A673 (cell line): ENCODE data around the gene PYY. TPM values are rescaled to one million over a fixed set of nuclear protein-coding genes. Genes with fewer than 3 reads are reported as not detected.

Experiments used
- BruUV-seq: library from RNA; stranded (reverse); fragments of 400-500 nt; replicated peaks from 2 replicates; lab custom pipeline; 2021; lab: Mats Ljungman, UMichigan
- CTCF ChIA-PET: fragments of 300-600 bp; sonication (Branson Sonifier 250); formaldehyde crosslinking; loops from one replicate; lab custom pipeline; 2022; ENCODE audit warnings: antibody characterized with exemption; lab: Charles Lee
- POLR2A ChIA-PET: fragments of 300-600 bp; sonication (Branson Sonifier 250); formaldehyde crosslinking; loops from one replicate; lab custom pipeline; 2022; ENCODE audit warnings: antibody characterized with exemption; ENCODE audit not compliant: low non-redundant PET; lab: Charles Lee
- DNase-seq: peaks from one replicate; pipeline ENCODE4 v3.0.0-alpha.2; 2015; ENCODE audit warnings: low spot score
- H3K27ac ChIP-seq: fragments of 200-600 bp; sonication (generic); 2 replicates; pipeline ENCODE4 v1.5.1; 2016; ENCODE audit warnings: mixed run types, low read depth, mild to moderate bottlenecking, mixed read lengths, antibody characterized with exemption, low read length; ENCODE audit not compliant: poor library complexity, severe bottlenecking
- H3K27me3 ChIP-seq: fragments of 200-600 bp; sonication (generic); replicated peaks from 2 replicates; pipeline ENCODE4 v1.6.1; 2017; ENCODE audit warnings: mixed run types, low read depth, mild to moderate bottlenecking, mixed read lengths, antibody characterized with exemption, low read length; ENCODE audit not compliant: insufficient read depth, poor library complexity
- H3K36me3 ChIP-seq: fragments of 200-600 bp; sonication (generic); 2 replicates; pipeline ENCODE4 v1.6.1; 2016; ENCODE audit warnings: mixed run types, mild to moderate bottlenecking, mixed read lengths, antibody characterized with exemption, low read length; ENCODE audit not compliant: insufficient read depth, poor library complexity, severe bottlenecking
- H3K4me1 ChIP-seq: fragments of 200-600 bp; sonication (generic); 2 replicates; pipeline ENCODE4 v1.6.1; 2017; ENCODE audit warnings: mixed run types, mild to moderate bottlenecking, mixed read lengths, antibody characterized with exemption, low read length; ENCODE audit not compliant: insufficient read depth, poor library complexity, severe bottlenecking
- H3K4me3 ChIP-seq: fragments of 200-600 bp; sonication (generic); 2 replicates; pipeline ENCODE4 v1.5.1; 2016; ENCODE audit warnings: low read depth, mixed run types, mild to moderate bottlenecking, mixed read lengths, low read length; ENCODE audit not compliant: poor library complexity, severe bottlenecking
- H3K9me3 ChIP-seq: fragments of 200-600 bp; sonication (generic); 2 replicates; pipeline ENCODE4 v1.6.1; 2016; ENCODE audit warnings: mixed run types, low read depth, mild to moderate bottlenecking, mixed read lengths, antibody characterized with exemption, low read length; ENCODE audit not compliant: poor library complexity, severe bottlenecking
- EZH2 ChIP-seq: fragments of 200-600 bp; sonication (generic); IDR thresholded peaks from 2 replicates; pipeline ENCODE4 v1.6.1; 2017; ENCODE audit warnings: borderline replicate concordance, low read depth, mild to moderate bottlenecking, mixed read lengths, antibody characterized with exemption, low read length; ENCODE audit not compliant: poor library complexity, severe bottlenecking
- intact Hi-C: fragments of 100-400 bp; cut with micrococcal nuclease; formaldehyde crosslinking; loops from one replicate; pipeline ENCODE4 v1.10.0; 2022; ENCODE audit not compliant: unreplicated experiment
- total RNA-seq: library from RNA; stranded (reverse); gene quantifications from 2 replicates; pipeline ENCODE4 v1.2.3, GENCODE V29; 2021
- TF ChIP-seq, protein P1 (sequence below): fragments of 300-800, 200-600 bp; sonication (generic); conservative IDR thresholded peaks from 2 replicates; pipeline ENCODE4 v1.5.1; 2017; ENCODE audit warnings: low read depth, mild to moderate bottlenecking, antibody characterized with exemption, low read length, moderate library complexity, mixed read lengths

PYY gene
- total RNA-seq, 1 experiment from 2014 or later = not detected

DNA sequence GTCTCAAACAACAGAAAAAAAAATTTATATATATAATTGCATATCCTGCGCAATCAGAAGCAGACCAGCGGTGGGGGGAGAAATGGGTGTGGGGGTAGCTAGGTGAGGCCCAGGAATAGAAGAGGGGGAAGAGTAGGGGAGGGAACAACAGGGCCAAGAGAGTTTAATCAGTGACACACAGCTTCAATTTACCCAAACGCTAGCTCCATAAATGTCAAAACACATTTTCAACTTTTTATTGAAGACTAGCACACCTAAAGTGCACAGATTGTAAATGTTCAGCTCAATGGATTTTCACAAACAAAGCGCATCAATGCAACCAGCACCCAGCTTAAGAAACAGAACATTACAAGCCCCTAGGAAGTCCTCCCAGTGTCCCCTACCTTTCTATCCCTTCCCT lies 25.9 kb upstream of the PYY start:
- POLR2A ChIA-PET = no interaction called here

DNA sequence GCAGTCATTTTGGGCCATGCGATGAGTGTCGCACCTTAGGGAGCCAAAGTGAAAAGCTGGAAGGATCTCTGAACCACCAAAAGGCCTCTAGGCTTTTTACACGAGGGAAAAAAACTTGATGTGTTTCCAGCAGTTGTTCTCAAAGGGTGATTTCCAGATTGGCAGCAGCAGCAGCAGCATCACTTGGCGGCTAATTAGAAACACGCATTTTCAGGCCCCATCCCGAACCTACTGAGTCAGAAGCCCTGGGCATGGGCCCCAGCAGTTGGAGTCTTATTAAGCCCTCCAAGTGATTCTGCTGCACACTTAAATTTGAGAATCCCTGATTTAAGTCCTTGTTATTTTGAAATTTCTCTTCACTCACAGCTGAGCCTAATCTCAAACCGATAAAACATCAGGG lies 25.3 kb upstream of the PYY start:
- no TSS peak for BruUV-seq
- ChIA-PET POLR2A (no interaction called here), CTCF (no interaction called here)

More for the DNA sequence above, 25.9 kb upstream of the PYY start:
- H3K9me3 ChIP-seq = no peaks in the 10 kb centered on the region
- no peak overlapping the region for H3K27ac ChIP-seq
- H3K4me3 ChIP-seq = no peak overlapping the region
- no TSS peak for BruUV-seq
- CTCF ChIA-PET = interaction anchor here (0.7 kb wide), 1 partner anchor 123 kb away, joined by 6 read pairs; no protein-coding TSS in a partner anchor
- no peaks in the 10 kb centered on the region for H3K4me1 ChIP-seq
- no peak for TF ChIP-seq EZH2
- TF ChIP-seq, protein P1, sequence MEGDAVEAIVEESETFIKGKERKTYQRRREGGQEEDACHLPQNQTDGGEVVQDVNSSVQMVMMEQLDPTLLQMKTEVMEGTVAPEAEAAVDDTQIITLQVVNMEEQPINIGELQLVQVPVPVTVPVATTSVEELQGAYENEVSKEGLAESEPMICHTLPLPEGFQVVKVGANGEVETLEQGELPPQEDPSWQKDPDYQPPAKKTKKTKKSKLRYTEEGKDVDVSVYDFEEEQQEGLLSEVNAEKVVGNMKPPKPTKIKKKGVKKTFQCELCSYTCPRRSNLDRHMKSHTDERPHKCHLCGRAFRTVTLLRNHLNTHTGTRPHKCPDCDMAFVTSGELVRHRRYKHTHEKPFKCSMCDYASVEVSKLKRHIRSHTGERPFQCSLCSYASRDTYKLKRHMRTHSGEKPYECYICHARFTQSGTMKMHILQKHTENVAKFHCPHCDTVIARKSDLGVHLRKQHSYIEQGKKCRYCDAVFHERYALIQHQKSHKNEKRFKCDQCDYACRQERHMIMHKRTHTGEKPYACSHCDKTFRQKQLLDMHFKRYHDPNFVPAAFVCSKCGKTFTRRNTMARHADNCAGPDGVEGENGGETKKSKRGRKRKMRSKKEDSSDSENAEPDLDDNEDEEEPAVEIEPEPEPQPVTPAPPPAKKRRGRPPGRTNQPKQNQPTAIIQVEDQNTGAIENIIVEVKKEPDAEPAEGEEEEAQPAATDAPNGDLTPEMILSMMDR = no peak
- no peaks in the 10 kb centered on the region for H3K27me3 ChIP-seq
- no peaks in the 10 kb centered on the region for H3K36me3 ChIP-seq
- intact Hi-C loops = no loop called here
- no peak for DNase-seq

DNA sequence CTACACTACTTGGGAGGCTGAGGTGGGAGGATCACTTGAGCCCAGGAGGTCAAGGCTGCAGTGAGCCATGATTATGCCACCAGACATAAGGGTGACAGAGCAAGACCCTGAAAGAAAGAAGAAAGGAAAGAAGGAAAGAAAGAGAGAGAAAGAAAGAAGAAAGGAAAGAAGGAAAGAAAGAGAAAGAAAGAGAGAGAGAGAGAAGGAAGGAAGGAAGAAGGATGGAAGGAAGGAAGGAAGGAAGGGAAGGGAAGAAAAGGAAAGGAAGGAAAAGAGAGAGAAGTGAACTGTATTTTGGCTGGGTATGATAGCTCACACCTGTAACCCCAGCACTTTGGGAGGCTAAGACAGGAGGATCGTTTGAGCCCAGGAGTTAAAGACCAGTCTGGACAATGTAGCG lies 24.3 kb upstream of the PYY start:
- intact Hi-C loops = no loop called here
- no TSS peak for BruUV-seq
- no peaks in the 10 kb centered on the region for H3K27me3 ChIP-seq

More for the DNA sequence above, 25.3 kb upstream of the PYY start:
- no peak overlapping the region for H3K27ac ChIP-seq
- TF ChIP-seq, protein P1 = no peak
- no peak for TF ChIP-seq EZH2
- DNase-seq = no peak
- no peaks in the 10 kb centered on the region for H3K9me3 ChIP-seq
- no peaks in the 10 kb centered on the region for H3K4me1 ChIP-seq
- no peaks in the 10 kb centered on the region for H3K27me3 ChIP-seq
- intact Hi-C loops = no loop called here
- no peaks in the 10 kb centered on the region for H3K36me3 ChIP-seq
- no peak overlapping the region for H3K4me3 ChIP-seq

More for the DNA sequence above, 24.3 kb upstream of the PYY start:
- Histone ChIP-seq H3K4me1 (no peaks in the 10 kb centered on the region), H3K36me3 (no peaks in the 10 kb centered on the region), H3K9me3 (no peaks in the 10 kb centered on the region), H3K4me3 (no peak overlapping the region), H3K27ac (no peak overlapping the region)
- ChIA-PET POLR2A (no interaction called here), CTCF (no interaction called here)
- TF ChIP-seq, protein P1 = no peak
- no peak for TF ChIP-seq EZH2
- no peak for DNase-seq
